NCI-H1417 (cell line): Measurements from ENCODE around the gene PLXDC2.
"Not testable (repeated sequence)": the region's sequence is repeated elsewhere in the genome, so short reads cannot be mapped to it uniquely, and the experiment has no call there.

ENCODE experiments used
- DNase-seq, 3 experiments: peaks; one replicate each; lab custom pipeline; 2025; lab: John Stamatoyannopoulos, UW

The PLXDC2 gene

GRCh38 chr10:20045100-20045499 is 228.9 kb downstream of the PLXDC2 start:
- DNase-seq: not testable (repeated sequence)

- no peak for DNase-seq
Measured at GRCh38 chr10:20048161-20048560, 231.9 kb downstream of the PLXDC2 start.

GRCh38 chr10:20058135-20058534 is 241.9 kb downstream of the PLXDC2 start:
- DNase-seq: peak in 2 of 3 experiments; percentile 28 to 82

- no peak for DNase-seq
Measured at GRCh38 chr10:20059084-20059835, 243.0 kb downstream of the PLXDC2 start.

GRCh38 chr10:20065814-20066213 is 249.6 kb downstream of the PLXDC2 start:
- no peak for DNase-seq

GRCh38 chr10:20073167-20073566 is 256.9 kb downstream of the PLXDC2 start:
- no peak for DNase-seq

GRCh38 chr10:20075713-20076112 is 259.5 kb downstream of the PLXDC2 start:
- DNase-seq: no peak

GRCh38 chr10:20084451-20084850 is 268.2 kb downstream of the PLXDC2 start:
- no peak for DNase-seq

GRCh38 chr10:20085115-20085514 is 268.9 kb downstream of the PLXDC2 start:
- DNase-seq: no peak

- DNase-seq: no peak
Measured at GRCh38 chr10:20087353-20087752, 271.1 kb downstream of the PLXDC2 start.

GRCh38 chr10:20088061-20088701 is 271.9 kb downstream of the PLXDC2 start:
- DNase-seq: no peak

GRCh38 chr10:20089879-20090278 is 273.6 kb downstream of the PLXDC2 start:
- DNase-seq: no peak

- DNase-seq: no peak
Measured at GRCh38 chr10:20090831-20091230, 274.6 kb downstream of the PLXDC2 start.

GRCh38 chr10:20091698-20092097 is 275.5 kb downstream of the PLXDC2 start:
- no peak for DNase-seq

- DNase-seq: no peak
Measured at GRCh38 chr10:20093600-20093999, 277.4 kb downstream of the PLXDC2 start.

GRCh38 chr10:20094226-20094976 is 278.2 kb downstream of the PLXDC2 start:
- no peak for DNase-seq

GRCh38 chr10:20100171-20100570 is 283.9 kb downstream of the PLXDC2 start:
- peak in 1 of 3 experiments; percentile 24 for DNase-seq

GRCh38 chr10:20105236-20105635 is 289.0 kb downstream of the PLXDC2 start:
- DNase-seq: no peak

- no peak for DNase-seq
Measured at GRCh38 chr10:20105931-20106330, 289.7 kb downstream of the PLXDC2 start.

GRCh38 chr10:20108021-20108420 is 291.8 kb downstream of the PLXDC2 start:
- DNase-seq: no peak

GRCh38 chr10:20109613-20110012 is 293.4 kb downstream of the PLXDC2 start:
- DNase-seq: no peak

- DNase-seq: no peak
Measured at GRCh38 chr10:20110125-20111100, 294.2 kb downstream of the PLXDC2 start.
